GM06990 (cell line): Measurements from ENCODE around the gene BRD4.

Source experiments
- DNase-seq: peaks from one replicate; pipeline ENCODE4 v3.0.0-alpha.2; 2011; ENCODE audit not compliant: insufficient read length; ENCODE audit errors: extremely low read depth
- H3K27me3 ChIP-seq: replicated peaks from 2 replicates; pipeline ENCODE4 v1.6.0; 2011; ENCODE audit warnings: low read length; ENCODE audit not compliant: control insufficient read depth, insufficient read depth
- H3K36me3 ChIP-seq: 2 replicates; pipeline ENCODE4 v1.5.1; 2011; ENCODE audit warnings: low read length; ENCODE audit not compliant: control insufficient read depth, insufficient read depth
- H3K4me3 ChIP-seq: replicated peaks from 2 replicates; pipeline ENCODE4 v1.5.1; 2011; ENCODE audit warnings: low read depth, mild to moderate bottlenecking, control low read depth, low read length
- TF ChIP-seq, protein P1 (sequence below): IDR thresholded peaks from 2 replicates; pipeline ENCODE4 v1.5.1; 2011; ENCODE audit warnings: low read length, control low read depth, mild to moderate bottlenecking, inconsistent platforms; ENCODE audit not compliant: insufficient read depth, poor library complexity, severe bottlenecking

The BRD4 gene

DNA sequence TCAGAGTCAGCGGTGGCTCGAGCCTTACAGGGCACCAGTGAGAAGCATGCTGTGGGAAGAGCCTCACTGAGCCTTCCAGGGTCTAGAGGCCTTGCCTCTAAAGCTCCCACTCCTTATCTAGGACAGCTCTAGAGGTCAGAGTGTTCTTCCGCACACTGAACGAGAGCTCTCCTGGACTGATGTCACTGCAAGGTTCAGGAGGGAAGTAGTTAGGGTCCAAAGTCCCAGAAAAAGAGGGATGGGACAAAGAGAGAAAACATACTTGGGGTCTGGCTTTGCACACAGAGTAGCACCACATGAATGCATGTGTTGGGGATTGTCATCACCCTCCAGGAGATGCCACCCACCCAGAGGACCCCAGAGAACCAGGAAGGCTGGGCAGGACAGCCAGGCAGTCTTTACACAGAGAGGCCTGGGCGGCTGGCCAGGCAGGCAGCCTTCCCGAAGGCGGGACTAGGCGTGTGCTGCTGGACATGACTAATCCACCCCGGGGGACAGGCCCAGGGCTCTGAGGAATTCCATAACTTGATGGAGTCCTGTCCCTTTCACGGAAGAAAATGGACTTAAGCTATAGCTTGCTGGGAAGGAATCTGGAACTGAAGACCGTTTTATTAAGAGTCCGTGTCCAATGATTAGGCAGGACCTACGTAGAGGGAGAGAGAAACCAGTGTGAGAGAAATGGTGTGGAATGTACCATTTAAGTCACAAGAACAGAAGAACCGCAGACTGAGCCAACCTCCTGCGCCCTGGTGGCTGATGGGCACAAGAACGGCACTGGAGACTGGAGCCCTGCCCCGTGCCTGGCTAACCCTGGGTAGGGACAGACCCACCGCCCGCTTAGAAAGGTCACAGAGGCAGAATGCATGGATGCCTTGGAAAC lies 83.5 kb downstream of the BRD4 start:
- no peaks in the 10 kb centered on the region for H3K27me3 ChIP-seq
- H3K4me3 ChIP-seq = no peak overlapping the region
- DNase-seq = no peak
- peaks cover 57% of the 10 kb centered on the region for H3K36me3 ChIP-seq
- TF ChIP-seq, protein P1, sequence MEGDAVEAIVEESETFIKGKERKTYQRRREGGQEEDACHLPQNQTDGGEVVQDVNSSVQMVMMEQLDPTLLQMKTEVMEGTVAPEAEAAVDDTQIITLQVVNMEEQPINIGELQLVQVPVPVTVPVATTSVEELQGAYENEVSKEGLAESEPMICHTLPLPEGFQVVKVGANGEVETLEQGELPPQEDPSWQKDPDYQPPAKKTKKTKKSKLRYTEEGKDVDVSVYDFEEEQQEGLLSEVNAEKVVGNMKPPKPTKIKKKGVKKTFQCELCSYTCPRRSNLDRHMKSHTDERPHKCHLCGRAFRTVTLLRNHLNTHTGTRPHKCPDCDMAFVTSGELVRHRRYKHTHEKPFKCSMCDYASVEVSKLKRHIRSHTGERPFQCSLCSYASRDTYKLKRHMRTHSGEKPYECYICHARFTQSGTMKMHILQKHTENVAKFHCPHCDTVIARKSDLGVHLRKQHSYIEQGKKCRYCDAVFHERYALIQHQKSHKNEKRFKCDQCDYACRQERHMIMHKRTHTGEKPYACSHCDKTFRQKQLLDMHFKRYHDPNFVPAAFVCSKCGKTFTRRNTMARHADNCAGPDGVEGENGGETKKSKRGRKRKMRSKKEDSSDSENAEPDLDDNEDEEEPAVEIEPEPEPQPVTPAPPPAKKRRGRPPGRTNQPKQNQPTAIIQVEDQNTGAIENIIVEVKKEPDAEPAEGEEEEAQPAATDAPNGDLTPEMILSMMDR = no peak

DNA sequence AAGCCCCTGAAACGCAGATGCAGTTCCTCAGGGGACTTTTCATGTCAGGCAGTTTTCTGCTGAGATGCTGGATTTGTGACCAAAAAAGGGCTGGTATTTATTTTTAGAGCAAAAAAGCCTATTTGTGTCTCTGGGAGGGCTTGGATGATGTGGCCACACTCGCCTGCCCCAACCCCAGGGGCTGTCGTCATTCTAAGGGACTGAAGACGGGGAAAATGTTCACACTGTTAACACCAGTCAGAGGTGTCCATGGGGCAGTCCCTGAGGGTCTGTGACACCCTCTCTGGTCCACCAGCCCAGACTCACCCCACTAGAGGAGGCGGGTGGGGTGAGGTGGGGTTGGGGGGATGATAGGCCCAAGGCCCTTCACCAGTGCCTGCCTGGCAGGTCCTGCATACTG lies 84.2 kb downstream of the BRD4 start:
- TF ChIP-seq, protein P1 = no peak
- Histone ChIP-seq H3K27me3 (no peaks in the 10 kb centered on the region), H3K36me3 (peaks cover 55% of the 10 kb centered on the region), H3K4me3 (no peak overlapping the region)
- no peak for DNase-seq

DNA sequence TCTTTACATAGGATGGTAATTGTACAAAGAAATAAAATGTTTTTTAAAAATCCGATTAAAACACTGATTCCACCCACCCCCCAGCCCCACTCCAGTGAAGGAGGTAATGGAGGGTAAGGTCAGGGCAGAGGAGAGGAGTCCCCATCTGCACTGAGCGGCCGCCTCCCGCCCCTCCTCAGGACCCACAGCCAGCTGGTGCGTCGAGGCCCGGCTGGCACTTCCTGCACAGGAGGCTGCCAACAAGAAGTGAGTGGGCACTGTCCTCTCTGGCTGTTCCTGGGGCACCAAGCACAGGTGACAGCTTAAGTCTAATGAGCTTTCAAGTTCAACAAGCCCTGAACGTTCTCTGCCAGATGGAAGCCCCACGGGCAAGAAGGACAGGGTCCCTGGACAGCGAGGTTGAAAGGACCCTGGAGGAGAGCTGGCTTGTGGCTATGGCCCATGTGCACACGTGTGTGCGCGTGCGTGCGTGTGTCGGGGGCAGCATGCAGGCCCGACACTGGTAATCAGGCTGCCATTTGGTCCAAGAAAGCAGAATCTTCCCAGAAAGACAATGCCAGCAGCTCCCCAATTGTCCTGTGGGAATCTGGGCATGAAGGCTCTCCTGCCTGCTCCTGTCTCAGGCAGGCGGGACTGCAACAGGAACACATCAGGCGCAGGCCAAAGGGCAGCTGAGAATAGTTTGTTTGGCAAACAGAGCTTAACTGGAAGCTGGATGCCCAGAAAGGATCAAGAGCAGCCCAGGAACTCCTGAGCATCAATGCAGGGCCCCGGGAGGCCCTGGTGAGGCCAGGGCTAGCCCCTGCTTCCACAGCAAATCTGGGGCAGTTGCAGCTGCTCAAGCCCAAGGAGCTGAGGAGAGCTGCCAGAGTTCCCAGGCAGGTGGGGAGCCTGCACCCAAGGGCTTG lies 85.0 kb downstream of the BRD4 start:
- DNase-seq = no peak
- no peak overlapping the region for H3K4me3 ChIP-seq
- TF ChIP-seq, protein P1 = no peak
- H3K36me3 ChIP-seq = peaks cover 52% of the 10 kb centered on the region
- H3K27me3 ChIP-seq = no peaks in the 10 kb centered on the region

DNA sequence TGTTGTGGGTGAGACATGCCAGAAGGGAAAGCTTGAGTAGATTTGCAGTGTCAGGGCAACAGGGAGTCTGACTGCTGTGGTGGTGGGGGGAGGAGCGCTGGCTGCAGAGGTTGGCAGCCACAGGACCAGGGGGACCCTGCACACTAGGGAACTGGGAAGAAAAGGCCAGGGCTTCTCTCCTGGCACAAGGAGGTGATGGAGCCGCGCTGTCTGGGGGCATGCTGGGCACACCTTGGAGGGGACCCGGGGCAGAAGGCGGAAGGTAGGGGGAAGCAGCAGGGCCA lies 86.2 kb downstream of the BRD4 start:
- peaks cover 53% of the 10 kb centered on the region for H3K36me3 ChIP-seq
- DNase-seq = no peak
- H3K4me3 ChIP-seq = no peak overlapping the region
- TF ChIP-seq, protein P1 = no peak
- H3K27me3 ChIP-seq = no peaks in the 10 kb centered on the region

DNA sequence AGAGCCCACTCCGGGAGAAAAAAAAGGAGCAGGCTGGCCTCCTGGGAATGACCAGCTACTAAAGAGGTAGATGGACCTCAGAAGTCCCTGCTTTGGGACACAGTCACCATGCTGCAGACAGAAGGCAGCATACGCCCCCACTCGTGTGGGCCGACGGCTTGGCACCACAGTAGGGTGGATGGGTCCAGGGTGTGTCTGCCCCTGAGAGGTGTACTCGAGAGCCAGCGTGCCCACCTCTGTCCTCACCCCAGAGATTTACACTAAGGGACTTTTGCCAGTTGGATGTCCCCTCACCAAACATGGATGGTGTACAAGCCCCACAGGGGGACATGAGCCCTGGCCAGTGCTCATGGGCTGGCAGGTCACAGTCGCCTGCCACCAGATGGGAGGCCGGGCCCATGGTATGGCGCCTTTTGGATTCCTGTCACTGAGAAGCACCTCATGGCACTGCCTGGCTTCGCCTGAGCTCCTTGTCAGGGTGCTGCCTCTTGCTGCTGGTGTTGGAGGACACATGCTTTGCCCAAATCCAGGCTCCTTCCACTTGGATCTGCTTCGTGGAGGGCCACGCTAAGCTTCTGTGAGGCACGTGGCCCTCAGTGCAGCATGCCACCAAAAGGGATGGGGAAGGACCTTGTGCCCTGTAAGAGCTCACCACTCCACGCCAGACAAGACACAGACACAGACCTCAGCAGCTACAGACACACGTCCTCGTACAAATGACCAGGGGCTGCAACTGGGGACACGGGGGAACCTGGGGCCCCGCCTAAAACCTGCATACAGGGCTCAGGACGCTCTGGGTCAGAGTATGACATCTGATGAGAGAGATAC lies 86.8 kb downstream of the BRD4 start:
- Histone ChIP-seq H3K27me3 (no peaks in the 10 kb centered on the region), H3K36me3 (peaks cover 56% of the 10 kb centered on the region), H3K4me3 (no peak overlapping the region)
- TF ChIP-seq, protein P1 = no peak
- DNase-seq = no peak
